HepG2 (cell line): ENCODE data around the gene PLSCR4. TPM values are rescaled to one million over a fixed set of nuclear protein-coding genes. Genes with fewer than 3 reads are reported as not detected.

Source experiments
- ATAC-seq: fragments of 200-7000 bp; cut with Tn5 transposase; 3 replicates; pipeline ENCODE4 v1.9.1; 2020; ENCODE audit warnings: mild to moderate bottlenecking, moderate library complexity
- BruUV-seq: library from RNA; stranded (reverse); fragments of 400-500 nt; replicated peaks from 2 replicates; lab custom pipeline; 2021; lab: Mats Ljungman, UMichigan
- CTCF ChIA-PET: fragments of 300-600 bp; formaldehyde crosslinking; extraction: SDS; loops from one replicate; lab custom pipeline; 2021; ENCODE audit warnings: low total read pairs, inconsistent platforms, low intra/inter-chr PET ratio; lab: Yijun Ruan, JAX
- POLR2A ChIA-PET: fragments of 350-600 bp; sonication (Branson Sonifier 250); formaldehyde crosslinking; loops from one replicate; lab custom pipeline; 2020; ENCODE audit warnings: antibody characterized with exemption, inconsistent platforms; lab: Yijun Ruan, JAX
- DNase-seq: peaks from one replicate; pipeline ENCODE4 v3.0.0-alpha.2; 2015; ENCODE audit warnings: low spot score
- FAIRE-seq: peaks from 3 replicates; lab custom pipeline; 2011; peaks lifted over from hg19 to GRCh38; lab: Jason Lieb, UNC
- H2AFZ ChIP-seq: one replicate; pipeline ENCODE4 v1.6.1; 2011; ENCODE audit warnings: low read length, inconsistent platforms
- H3K27ac ChIP-seq: fragments of 300-600 bp; 3 replicates; pipeline ENCODE4 v1.8.0; 2011; ENCODE audit warnings: mixed run types, mild to moderate bottlenecking, mixed read lengths, low read length, inconsistent platforms; ENCODE audit not compliant: insufficient read depth; ENCODE audit errors: extremely low read length
- H3K27me3 ChIP-seq, 2 experiments: fragments of 200-600 bp in 1 of 2; 2 replicates in 1 of 2; 3 replicates in 1 of 2; pipeline versions ENCODE4 v1.6.0 to v1.8.0; 2011; ENCODE audit warnings: low read length in 2 of 2, mild to moderate bottlenecking in 2 of 2, moderate library complexity in 2 of 2, inconsistent platforms in 1 of 2; ENCODE audit not compliant: insufficient read depth in 2 of 2, control insufficient read depth in 1 of 2
- H3K36me3 ChIP-seq, 2 experiments: fragments of 200-600 bp in 1 of 2; replicated peaks in 1 of 2; 2 replicates in 1 of 2; 3 replicates in 1 of 2; pipeline versions ENCODE4 v1.5.1 to v1.8.0; 2011; ENCODE audit warnings: low read length in 2 of 2, inconsistent platforms in 1 of 2; ENCODE audit not compliant: insufficient read depth in 2 of 2, control insufficient read depth in 1 of 2
- H3K4me1 ChIP-seq: 2 replicates; pipeline ENCODE4 v1.5.1; 2012; ENCODE audit warnings: low read length, inconsistent platforms; ENCODE audit not compliant: insufficient read depth
- H3K4me2 ChIP-seq: 2 replicates; pipeline ENCODE4 v1.6.0; 2011; ENCODE audit warnings: low read depth, low read length, inconsistent platforms
- H3K4me3 ChIP-seq, 3 experiments: fragments of 200-600 bp in 1 of 3; sonication (generic), shearing (Covaris generic) in 1 of 3; replicated peaks in 1 of 3; 2 replicates each; pipeline ENCODE4 v1.5.1; 2011 to 2016; ENCODE audit warnings: low read length in 3 of 3, inconsistent platforms in 2 of 3, low read depth in 2 of 3, mild to moderate bottlenecking in 2 of 3, control low read depth in 1 of 3, mixed read lengths in 1 of 3; ENCODE audit not compliant: insufficient read depth in 1 of 3
- H3K79me2 ChIP-seq: one replicate; pipeline ENCODE4 v1.6.1; 2011; ENCODE audit warnings: low read length, inconsistent platforms; ENCODE audit not compliant: insufficient read depth
- H3K9ac ChIP-seq: 2 replicates; pipeline ENCODE4 v1.6.0; 2011; ENCODE audit warnings: mild to moderate bottlenecking, low read depth, low read length, inconsistent platforms; ENCODE audit not compliant: insufficient read depth
- H3K9me3 ChIP-seq: 2 replicates; pipeline ENCODE4 v1.5.1; 2012; ENCODE audit warnings: mild to moderate bottlenecking, low read length
- H4K20me1 ChIP-seq: 2 replicates; pipeline ENCODE4 v1.6.0; 2011; ENCODE audit warnings: inconsistent platforms, mild to moderate bottlenecking, low read length, moderate library complexity; ENCODE audit not compliant: insufficient read depth
- GZF1 ChIP-seq: sonication (generic); formaldehyde crosslinking; IDR thresholded peaks from 2 replicates; pipeline ENCODE4 v1.5.1; 2020; ENCODE audit warnings: mild to moderate bottlenecking, missing genetic modification reagents
- KAT7 ChIP-seq: IDR thresholded peaks from 2 replicates; pipeline ENCODE4 v1.6.1; 2018; ENCODE audit warnings: borderline replicate concordance, missing compliant biosample characterization
- KLF6 ChIP-seq: IDR thresholded peaks from 2 replicates; pipeline ENCODE4 v1.8.0; 2016; ENCODE audit warnings: missing biosample characterization, missing genetic modification reagents
- RBAK ChIP-seq: sonication (generic); formaldehyde crosslinking; IDR thresholded peaks from 2 replicates; pipeline ENCODE4 v1.5.1; 2020; ENCODE audit warnings: mild to moderate bottlenecking, missing genetic modification reagents
- RFXAP ChIP-seq: sonication (generic); formaldehyde crosslinking; IDR thresholded peaks from 2 replicates; pipeline ENCODE4 v1.4.0; 2020; ENCODE audit warnings: missing genetic modification reagents, borderline replicate concordance
- SRSF4 ChIP-seq: fragments of 200-400 bp; formaldehyde crosslinking; IDR thresholded peaks from one replicate; pipeline ENCODE4 v1.6.1; 2018; ENCODE audit warnings: mild to moderate bottlenecking, low read depth, low read length, moderate library complexity; ENCODE audit not compliant: poor library complexity, severe bottlenecking
- TCF12 ChIP-seq, 2 experiments: fragments of 450-650 bp in 1 of 2; sonication (generic) in 1 of 2; formaldehyde crosslinking in 1 of 2; IDR thresholded peaks; 2 replicates each; pipeline versions ENCODE4 v1.6.1 to v1.8.0; 2017 to 2022; ENCODE audit warnings: antibody characterized with exemption in 1 of 2, mild to moderate bottlenecking in 1 of 2, missing genetic modification reagents in 1 of 2, moderate library complexity in 1 of 2
- USF2 ChIP-seq, 2 experiments: sonication (generic) in 1 of 2; formaldehyde crosslinking in 1 of 2; IDR thresholded peaks; 2 replicates each; pipeline versions ENCODE4 v1.5.1 to v1.6.1; 2011 to 2020; ENCODE audit warnings: borderline replicate concordance in 1 of 2, low read depth in 1 of 2, low read length in 1 of 2, mild to moderate bottlenecking in 1 of 2, missing genetic modification reagents in 1 of 2, moderate library complexity in 1 of 2
- ZFP41 ChIP-seq: sonication (generic); formaldehyde crosslinking; IDR thresholded peaks from 2 replicates; pipeline ENCODE4 v1.4.0; 2020; ENCODE audit warnings: mild to moderate bottlenecking, missing genetic modification reagents, borderline replicate concordance
- ZNF432 ChIP-seq: sonication (generic); formaldehyde crosslinking; IDR thresholded peaks from 2 replicates; pipeline ENCODE4 v1.5.0; 2020; ENCODE audit warnings: missing genetic modification reagents, mild to moderate bottlenecking, borderline replicate concordance
- ZNF614 ChIP-seq: IDR thresholded peaks from 2 replicates; pipeline ENCODE4 v1.6.1; 2018; ENCODE audit warnings: missing biosample characterization, missing genetic modification reagents, inconsistent platforms, borderline replicate concordance
- ZNF703 ChIP-seq: sonication (generic); formaldehyde crosslinking; IDR thresholded peaks from 2 replicates; pipeline ENCODE4 v1.5.1; 2020; ENCODE audit warnings: missing genetic modification reagents, mild to moderate bottlenecking, moderate library complexity, borderline replicate concordance
- ZSCAN22 ChIP-seq: sonication (generic); formaldehyde crosslinking; IDR thresholded peaks from 2 replicates; pipeline ENCODE4 v1.4.0; 2020; ENCODE audit warnings: mild to moderate bottlenecking, missing genetic modification reagents
- WGBS: methylation state at CpG from one replicate; pipeline ENCODE4 v1.1.6; 2017; ENCODE audit warnings: low lambda C conversion rate; 5-methylcytosine and 5-hydroxymethylcytosine counted together
- in situ Hi-C: cut with HindIII; loops from 2 replicates; pipeline ENCODE4 v1.10.0; 2017; ENCODE audit warnings: low pct_unique_long_range_greater_than_20kb; ENCODE audit not compliant: extremely low pct_ligation_motif_present
- intact Hi-C: fragments of 100-400 bp; cut with micrococcal nuclease; formaldehyde crosslinking; loops from one replicate; pipeline ENCODE4 v1.10.0; 2022; ENCODE audit not compliant: unreplicated experiment
- polyA plus RNA-seq, 8 experiments: library from polyadenylated mRNA; depleted of rRNA in 3 of 8; stranded (reverse) in 7 of 8; unstranded in 1 of 8; fragments of >200 nt; fragmentation: Illumina TruSeq in 4 of 8; extraction: Trizol in 4 of 8; gene quantifications; 2 replicates each; pipeline versions ENCODE4 v1.2.1 to v1.2.3, GENCODE V29; 2011 to 2016; ENCODE audit warnings: low read depth in 4 of 8, missing spikeins in 1 of 8, mixed read lengths in 1 of 8; ENCODE audit not compliant: insufficient read depth in 1 of 8
- total RNA-seq, 5 experiments: library from RNA; depleted of rRNA; stranded (reverse); fragments of >200 nt; fragmentation: Illumina TruSeq; extraction: Trizol; gene quantifications; 2 replicates each; pipeline ENCODE4 v1.2.3, GENCODE V29; 2016; ENCODE audit warnings: low read depth in 1 of 5
- TF ChIP-seq, protein P1 (sequence below): sonication (generic); formaldehyde crosslinking; IDR thresholded peaks from 2 replicates; pipeline ENCODE4 v1.9.0; 2021; ENCODE audit warnings: missing genetic modification reagents, borderline replicate concordance
- TF ChIP-seq, protein P2 (sequence below): sonication (generic); formaldehyde crosslinking; IDR thresholded peaks from 2 replicates; pipeline ENCODE4 v1.5.0; 2020; ENCODE audit warnings: mild to moderate bottlenecking, missing genetic modification reagents

The PLSCR4 gene
- total and polyA plus RNA-seq, 2 of the 13 experiments (the other 11 are each of a cell fraction or from before 2014, with no cell fraction given): 1.5 to 59.0 TPM

- Histone ChIP-seq H3K9ac (peak within 1 kb of the TSS; percentile 92), H3K79me2 (peaks cover 53% of the 10 kb centered on the region), H3K4me1 (peaks cover 65% of the 10 kb centered on the region), H3K27me3 (no peaks in the 10 kb centered on the region; a peak in 1 of 5 replicates), H3K36me3 (no peaks in the 10 kb centered on the region; a peak in 2 of 5 replicates), H2AFZ (no peak within 1 kb of the TSS), H3K4me3 (peak within 1 kb of the TSS; percentile 94 to 96 (median 94)), H3K27ac (peak within 1 kb of the TSS; percentile 97), H4K20me1 (peaks cover 46% of the 10 kb centered on the region), H3K9me3 (no peaks in the 10 kb centered on the region), H3K4me2 (peak within 1 kb of the TSS; percentile 98)
- intact Hi-C loops: loop anchor here (1.0 to 5.0 kb wide), 4 partner anchors 9 to 96 kb away; no protein-coding TSS in a partner anchor
- ATAC-seq: peak; percentile 94
- BruUV-seq: no TSS peak
- no peak for FAIRE-seq
- in situ Hi-C loops: loop anchor here (10.0 kb wide), 1 partner anchor 96 kb away; no protein-coding TSS in a partner anchor
- peak; percentile 92 for DNase-seq
- CTCF ChIA-PET: no interaction called here
- POLR2A ChIA-PET: interaction anchor here (0.6 to 2.5 kb wide), 23 partner anchors 8 to 420 kb away, joined by 3 to 17 read pairs (median 4); no protein-coding TSS in a partner anchor
- WGBS: 2% methylated on average over 21 of the region's 74 CpGs
- TF ChIP-seq SRSF4 (no peak), TCF12 (IDR thresholded peaks at IDR 0.05) (no peak), TCF12 (CRISPR knock-in tag; IDR thresholded peaks at IDR 0.05) (peak; percentile 87), RBAK (CRISPR knock-in tag) (no peak), GZF1 (CRISPR knock-in tag) (no peak), ZNF432 (no peak), KLF6 (CRISPR knock-in tag) (peak; percentile 82; the same call in 1 of the 2 replicates), ZSCAN22 (peak; percentile 7; the same call in 1 of the 2 replicates), ZNF614 (CRISPR knock-in tag) (peak; percentile 75; the same call in 1 of the 2 replicates), KAT7 (CRISPR knock-in tag) (peak; percentile 40; the same call in 1 of the 2 replicates), USF2 (IDR thresholded peaks at IDR 0.05; ENCODE audit: low read depth, low read length) (no peak), USF2 (CRISPR knock-in tag; IDR thresholded peaks at IDR 0.05; ENCODE audit: borderline replicate concordance) (peak; percentile 46; the same call in 1 of the 2 replicates), ZNF703 (CRISPR knock-in tag) (0 out of 2 replicates have a peak, but pooled peaks have one; percentile 72), ZFP41 (CRISPR knock-in tag) (no peak), RFXAP (peak; percentile 87; the same call in 1 of the 2 replicates)
- TF ChIP-seq, protein P1, sequence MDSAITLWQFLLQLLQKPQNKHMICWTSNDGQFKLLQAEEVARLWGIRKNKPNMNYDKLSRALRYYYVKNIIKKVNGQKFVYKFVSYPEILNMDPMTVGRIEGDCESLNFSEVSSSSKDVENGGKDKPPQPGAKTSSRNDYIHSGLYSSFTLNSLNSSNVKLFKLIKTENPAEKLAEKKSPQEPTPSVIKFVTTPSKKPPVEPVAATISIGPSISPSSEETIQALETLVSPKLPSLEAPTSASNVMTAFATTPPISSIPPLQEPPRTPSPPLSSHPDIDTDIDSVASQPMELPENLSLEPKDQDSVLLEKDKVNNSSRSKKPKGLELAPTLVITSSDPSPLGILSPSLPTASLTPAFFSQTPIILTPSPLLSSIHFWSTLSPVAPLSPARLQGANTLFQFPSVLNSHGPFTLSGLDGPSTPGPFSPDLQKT (CRISPR knock-in tag): no peak
- TF ChIP-seq, protein P2, sequence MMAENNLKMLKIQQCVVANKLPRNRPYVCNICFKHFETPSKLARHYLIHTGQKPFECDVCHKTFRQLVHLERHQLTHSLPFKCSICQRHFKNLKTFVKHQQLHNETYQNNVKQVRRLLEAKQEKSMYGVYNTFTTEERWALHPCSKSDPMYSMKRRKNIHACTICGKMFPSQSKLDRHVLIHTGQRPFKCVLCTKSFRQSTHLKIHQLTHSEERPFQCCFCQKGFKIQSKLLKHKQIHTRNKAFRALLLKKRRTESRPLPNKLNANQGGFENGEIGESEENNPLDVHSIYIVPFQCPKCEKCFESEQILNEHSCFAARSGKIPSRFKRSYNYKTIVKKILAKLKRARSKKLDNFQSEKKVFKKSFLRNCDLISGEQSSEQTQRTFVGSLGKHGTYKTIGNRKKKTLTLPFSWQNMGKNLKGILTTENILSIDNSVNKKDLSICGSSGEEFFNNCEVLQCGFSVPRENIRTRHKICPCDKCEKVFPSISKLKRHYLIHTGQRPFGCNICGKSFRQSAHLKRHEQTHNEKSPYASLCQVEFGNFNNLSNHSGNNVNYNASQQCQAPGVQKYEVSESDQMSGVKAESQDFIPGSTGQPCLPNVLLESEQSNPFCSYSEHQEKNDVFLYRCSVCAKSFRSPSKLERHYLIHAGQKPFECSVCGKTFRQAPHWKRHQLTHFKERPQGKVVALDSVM (CRISPR knock-in tag): peak; percentile 86
These were observed 89.8 kb downstream of the PLSCR4 start, which contains the start of gene PLOD2 for GRCh38 chr3:146160964-146161662. Gene PLOD2, minus strand, starts transcription at chr3:146161184. Its CDS starts 195 bp downstream, at chr3:146160989.
